SK-N-SH (cell line): Measurements from ENCODE around the gene ZXDC. TPM values are rescaled to one million over a fixed set of nuclear protein-coding genes. Genes with fewer than 3 reads are reported as not detected.

Experiments used
- CTCF ChIA-PET: fragments of 300-600, 350-600 bp; formaldehyde crosslinking; extraction: SDS; loops from one replicate; lab custom pipeline; 2021; lab: Yijun Ruan, JAX
- POLR2A ChIA-PET: fragments of 350-600 bp; sonication (Branson Sonifier 250); formaldehyde crosslinking; extraction: SDS; loops from one replicate; lab custom pipeline; 2020; ENCODE audit warnings: antibody characterized with exemption, inconsistent platforms; lab: Yijun Ruan, JAX
- DNase-seq: peaks from one replicate; pipeline ENCODE4 v3.0.0; 2012
- H2AFZ ChIP-seq: fragments of 200-600 bp; sonication (generic); 2 replicates; pipeline ENCODE4 v1.8.1; 2016; ENCODE audit warnings: antibody characterized with exemption, mild to moderate bottlenecking, low read depth
- H3F3A ChIP-seq: fragments of 200-600 bp; sonication (generic); replicated peaks from 2 replicates; pipeline ENCODE3; 2016; ENCODE audit warnings: antibody characterized with exemption, mild to moderate bottlenecking; ENCODE audit not compliant: insufficient read depth
- H3K27ac ChIP-seq, 2 experiments: fragments of 200-500 bp in 1 of 2; fragments of 200-600 bp in 1 of 2; sonication (Bioruptor generic) in 1 of 2; sonication (generic), shearing (Covaris generic) in 1 of 2; 2 replicates each; pipeline versions ENCODE4 v1.5.1 to v1.6.1; 2014 to 2016; ENCODE audit warnings: low read depth in 2 of 2, inconsistent platforms in 1 of 2, low read length in 1 of 2, mild to moderate bottlenecking in 1 of 2, mixed read lengths in 1 of 2
- H3K27me3 ChIP-seq: fragments of 200-600 bp; sonication (generic), shearing (Covaris generic); 2 replicates; pipeline ENCODE4 v1.6.1; 2016; ENCODE audit warnings: mixed run types; ENCODE audit not compliant: insufficient read depth
- H3K36me3 ChIP-seq, 2 experiments: fragments of 200-500 bp in 1 of 2; fragments of 200-600 bp in 1 of 2; sonication (Bioruptor generic) in 1 of 2; sonication (generic) in 1 of 2; replicated peaks in 1 of 2; 2 replicates each; pipeline versions ENCODE3 to v1.5.1; 2014 to 2016; ENCODE audit warnings: low read length in 1 of 2, mild to moderate bottlenecking in 1 of 2; ENCODE audit not compliant: insufficient read depth in 2 of 2, control insufficient read depth in 1 of 2
- H3K4me1 ChIP-seq, 2 experiments: fragments of 200-500 bp in 1 of 2; fragments of 200-600 bp in 1 of 2; sonication (Bioruptor generic) in 1 of 2; sonication (generic), shearing (Covaris generic) in 1 of 2; 2 replicates each; pipeline versions ENCODE4 v1.5.1 to v1.6.1; 2014 to 2016; ENCODE audit warnings: low read depth in 1 of 2, low read length in 1 of 2, mixed run types in 1 of 2; ENCODE audit not compliant: insufficient read depth in 2 of 2, control insufficient read depth in 1 of 2
- H3K4me2 ChIP-seq: fragments of 200-600 bp; sonication (generic), shearing (Covaris generic); 2 replicates; pipeline ENCODE4 v1.6.1; 2017; ENCODE audit warnings: mixed run types
- H3K4me3 ChIP-seq, 2 experiments: fragments of 200-500 bp in 1 of 2; fragments of 200-600 bp in 1 of 2; sonication (Bioruptor generic) in 1 of 2; sonication (generic), shearing (Covaris generic) in 1 of 2; 2 replicates each; pipeline versions ENCODE4 v1.5.1 to v1.8.1; 2014 to 2016; ENCODE audit warnings: low read depth in 2 of 2, inconsistent platforms in 1 of 2, low read length in 1 of 2, mild to moderate bottlenecking in 1 of 2, mixed read lengths in 1 of 2, moderate library complexity in 1 of 2
- H3K79me2 ChIP-seq: fragments of 200-600 bp; sonication (generic); 2 replicates; pipeline ENCODE4 v1.8.1; 2017; ENCODE audit warnings: mild to moderate bottlenecking; ENCODE audit not compliant: insufficient read depth
- H3K9ac ChIP-seq: fragments of 200-600 bp; sonication (generic); 2 replicates; pipeline ENCODE4 v1.6.1; 2017; ENCODE audit warnings: mixed run types
- H3K9me2 ChIP-seq: fragments of 200-600 bp; sonication (generic); 2 replicates; pipeline ENCODE4 v1.6.1; 2017; ENCODE audit warnings: mixed run types
- H3K9me3 ChIP-seq: fragments of 200-600 bp; sonication (generic); 2 replicates; pipeline ENCODE4 v1.6.1; 2017; ENCODE audit warnings: mixed run types, mild to moderate bottlenecking, moderate library complexity
- H4K20me1 ChIP-seq: fragments of 200-600 bp; sonication (generic); 2 replicates; pipeline ENCODE4 v1.6.1; 2017; ENCODE audit warnings: mild to moderate bottlenecking, mixed run types; ENCODE audit not compliant: insufficient read depth
- EP300 ChIP-seq, 2 experiments: IDR thresholded peaks; 2 replicates each; pipeline versions ENCODE4 v1.4.0 to v1.6.1; 2012; ENCODE audit warnings: borderline replicate concordance in 1 of 2, low read depth in 1 of 2, low read length in 1 of 2
- FOSL2 ChIP-seq: IDR thresholded peaks from 2 replicates; pipeline ENCODE4 v1.4.0; 2012; ENCODE audit warnings: low read depth, mild to moderate bottlenecking, moderate library complexity, borderline replicate concordance
- GABPA ChIP-seq: IDR thresholded peaks from 2 replicates; pipeline ENCODE4 v1.4.0; 2012; ENCODE audit warnings: low read depth, mild to moderate bottlenecking
- JUND ChIP-seq: IDR thresholded peaks from 2 replicates; pipeline ENCODE4 v1.4.0; 2012
- MEF2A ChIP-seq: IDR thresholded peaks from 2 replicates; pipeline ENCODE4 v1.4.0; 2012; ENCODE audit warnings: low read depth, borderline replicate concordance
- NRF1 ChIP-seq: IDR thresholded peaks from 2 replicates; pipeline ENCODE4 v1.6.1; 2012; ENCODE audit warnings: low read depth, mild to moderate bottlenecking, low read length
- POLR2AphosphoS5 ChIP-seq: IDR thresholded peaks from 2 replicates; pipeline ENCODE4 v1.6.1; 2012; ENCODE audit warnings: low read depth, low read length
- REST ChIP-seq: IDR thresholded peaks from 2 replicates; pipeline ENCODE4 v1.6.1; 2012; ENCODE audit warnings: mild to moderate bottlenecking, low read depth, low read length, moderate library complexity
- SIN3A ChIP-seq: IDR thresholded peaks from 2 replicates; pipeline ENCODE4 v1.6.1; 2012; ENCODE audit warnings: low read depth, mild to moderate bottlenecking, low read length, moderate library complexity, borderline replicate concordance
- TEAD4 ChIP-seq: IDR thresholded peaks from 2 replicates; pipeline ENCODE4 v1.4.0; 2012; ENCODE audit warnings: mild to moderate bottlenecking, borderline replicate concordance; ENCODE audit not compliant: insufficient read depth
- USF1 ChIP-seq: IDR thresholded peaks from 2 replicates; pipeline ENCODE4 v1.4.0; 2012; ENCODE audit warnings: low read depth, borderline replicate concordance
- ZBTB33 ChIP-seq: IDR thresholded peaks from 2 replicates; pipeline ENCODE4 v1.4.0; 2012; ENCODE audit warnings: low read depth, borderline replicate concordance
- WGBS: methylation state at CpG from one replicate; pipeline ENCODE4 v1.1.6; 2017; ENCODE audit warnings: low lambda C conversion rate; 5-methylcytosine and 5-hydroxymethylcytosine counted together
- polyA plus RNA-seq, 3 experiments: library from polyadenylated mRNA; depleted of rRNA; stranded (reverse); fragments of >200 nt; gene quantifications; 2 replicates each; pipeline ENCODE4 v1.2.3, GENCODE V29; 2012

ZXDC gene
- polyA plus RNA-seq, 1 of the 3 experiments (the other 2 are of a cell fraction): 8.5 TPM

GRCh38 chr3:126439968-126440708 lies 35.6 kb downstream of the ZXDC start:
- no peak overlapping the region for H3K4me2 ChIP-seq
- H3K79me2 ChIP-seq: no peaks in the 10 kb centered on the region
- CTCF ChIA-PET: interaction anchor here (0.6 kb wide), 1 partner anchor 268 kb away, joined by 3 read pairs; no protein-coding TSS in a partner anchor
- H3K36me3 ChIP-seq: peaks cover 4 to 21% of the 10 kb centered on the region in 2 experiments
- no peak overlapping the region for H2AFZ ChIP-seq
- WGBS: 88% methylated on average over 12 of the region's 12 CpGs
- no peaks in the 10 kb centered on the region for H3K9me2 ChIP-seq
- peaks cover 0 to 19% of the 10 kb centered on the region in 2 experiments; a peak in 1 of 4 replicates for H3K4me1 ChIP-seq
- H3K27ac ChIP-seq: no peak overlapping the region
- H3K27me3 ChIP-seq: no peaks in the 10 kb centered on the region
- DNase-seq: no peak
- no peaks in the 10 kb centered on the region for H3K9me3 ChIP-seq
- TF ChIP-seq JUND (no peak), ZBTB33 (no peak), POLR2AphosphoS5 (no peak)
- H3F3A ChIP-seq: no peaks in the 10 kb centered on the region
- no peaks in the 10 kb centered on the region for H4K20me1 ChIP-seq
- H3K9ac ChIP-seq: no peak overlapping the region
- H3K4me3 ChIP-seq: no peak overlapping the region
- POLR2A ChIA-PET: no interaction called here

GRCh38 chr3:126439346-126439967 lies 36.2 kb downstream of the ZXDC start:
- POLR2A ChIA-PET: no interaction called here
- H2AFZ ChIP-seq: no peak overlapping the region
- CTCF ChIA-PET: interaction anchor here (0.6 to 1.0 kb wide), 2 partner anchors 268 to 305 kb away, joined by 3 read pairs; no protein-coding TSS in a partner anchor

More at GRCh38 chr3:126439346-126439967, 36.2 kb downstream of the ZXDC start:
- H3F3A ChIP-seq: no peaks in the 10 kb centered on the region
- no peak overlapping the region for H3K4me3 ChIP-seq
- WGBS: 97% methylated on average over 12 of the region's 15 CpGs
- no peak for TF ChIP-seq TEAD4
- TF ChIP-seq FOSL2: no peak
- TF ChIP-seq JUND: no peak
- TF ChIP-seq GABPA: no peak
- no peak for TF ChIP-seq NRF1
- TF ChIP-seq SIN3A: no peak
- no peak for TF ChIP-seq REST
- TF ChIP-seq MEF2A: no peak
- no peak for TF ChIP-seq USF1
- no peak for TF ChIP-seq EP300 (IDR thresholded peaks at IDR 0.05; ENCODE audit: borderline replicate concordance in 1 of 2, low read depth in 1 of 2, low read length in 1 of 2)
- TF ChIP-seq ZBTB33: no peak
- TF ChIP-seq, all 33 proteins: peak for 0
- no peaks in the 10 kb centered on the region for H3K9me2 ChIP-seq
- no peak overlapping the region for H3K4me2 ChIP-seq
- H3K9ac ChIP-seq: no peak overlapping the region
- H3K27me3 ChIP-seq: no peaks in the 10 kb centered on the region
- no peaks in the 10 kb centered on the region for H3K79me2 ChIP-seq
- H3K9me3 ChIP-seq: no peaks in the 10 kb centered on the region
- H3K36me3 ChIP-seq: peaks cover 4 to 21% of the 10 kb centered on the region in 2 experiments
- no peak overlapping the region for H3K27ac ChIP-seq
- peaks cover 0 to 19% of the 10 kb centered on the region in 2 experiments; a peak in 1 of 4 replicates for H3K4me1 ChIP-seq
- no peaks in the 10 kb centered on the region for H4K20me1 ChIP-seq
- no peak for DNase-seq
